HepG2 (cell line): Measurements from ENCODE around the gene RNPS1. TPM values are rescaled to one million over a fixed set of nuclear protein-coding genes. Genes with fewer than 3 reads are reported as not detected.

ENCODE experiments used
- ATAC-seq: fragments of 200-7000 bp; cut with Tn5 transposase; 3 replicates; pipeline ENCODE4 v1.9.1; 2020; ENCODE audit warnings: mild to moderate bottlenecking, moderate library complexity
- Bru-seq: library from RNA; stranded (reverse); fragments of 400-500 nt; gene quantifications from one replicate; lab custom pipeline; 2021; lab: Mats Ljungman, UMichigan
- BruChase-seq, 2 experiments: library from RNA; stranded (reverse); fragments of 400-500 nt; gene quantifications; one replicate each; lab custom pipeline; 2021; lab: Mats Ljungman, UMichigan
- BruUV-seq: library from RNA; stranded (reverse); fragments of 400-500 nt; replicated peaks from 2 replicates; lab custom pipeline; 2021; lab: Mats Ljungman, UMichigan
- CTCF ChIA-PET: fragments of 300-600 bp; formaldehyde crosslinking; extraction: SDS; loops from one replicate; lab custom pipeline; 2021; ENCODE audit warnings: low total read pairs, inconsistent platforms, low intra/inter-chr PET ratio; lab: Yijun Ruan, JAX
- POLR2A ChIA-PET: fragments of 350-600 bp; sonication (Branson Sonifier 250); formaldehyde crosslinking; loops from one replicate; lab custom pipeline; 2020; ENCODE audit warnings: antibody characterized with exemption, inconsistent platforms; lab: Yijun Ruan, JAX
- DNase-seq: peaks from one replicate; pipeline ENCODE4 v3.0.0-alpha.2; 2015; ENCODE audit warnings: low spot score
- FAIRE-seq: peaks from 3 replicates; lab custom pipeline; 2011; peaks lifted over from hg19 to GRCh38; lab: Jason Lieb, UNC
- H2AFZ ChIP-seq: one replicate; pipeline ENCODE4 v1.6.1; 2011; ENCODE audit warnings: low read length, inconsistent platforms
- H3K27ac ChIP-seq: fragments of 300-600 bp; 3 replicates; pipeline ENCODE4 v1.8.0; 2011; ENCODE audit warnings: mixed run types, mild to moderate bottlenecking, mixed read lengths, low read length, inconsistent platforms; ENCODE audit not compliant: insufficient read depth; ENCODE audit errors: extremely low read length
- H3K27me3 ChIP-seq, 2 experiments: fragments of 200-600 bp in 1 of 2; 2 replicates in 1 of 2; 3 replicates in 1 of 2; pipeline versions ENCODE4 v1.6.0 to v1.8.0; 2011; ENCODE audit warnings: low read length in 2 of 2, mild to moderate bottlenecking in 2 of 2, moderate library complexity in 2 of 2, inconsistent platforms in 1 of 2; ENCODE audit not compliant: insufficient read depth in 2 of 2, control insufficient read depth in 1 of 2
- H3K36me3 ChIP-seq, 2 experiments: fragments of 200-600 bp in 1 of 2; replicated peaks in 1 of 2; 2 replicates in 1 of 2; 3 replicates in 1 of 2; pipeline versions ENCODE4 v1.5.1 to v1.8.0; 2011; ENCODE audit warnings: low read length in 2 of 2, inconsistent platforms in 1 of 2; ENCODE audit not compliant: insufficient read depth in 2 of 2, control insufficient read depth in 1 of 2
- H3K4me1 ChIP-seq: 2 replicates; pipeline ENCODE4 v1.5.1; 2012; ENCODE audit warnings: low read length, inconsistent platforms; ENCODE audit not compliant: insufficient read depth
- H3K4me2 ChIP-seq: 2 replicates; pipeline ENCODE4 v1.6.0; 2011; ENCODE audit warnings: low read depth, low read length, inconsistent platforms
- H3K4me3 ChIP-seq, 3 experiments: fragments of 200-600 bp in 1 of 3; sonication (generic), shearing (Covaris generic) in 1 of 3; replicated peaks in 1 of 3; 2 replicates each; pipeline ENCODE4 v1.5.1; 2011 to 2016; ENCODE audit warnings: low read length in 3 of 3, inconsistent platforms in 2 of 3, low read depth in 2 of 3, mild to moderate bottlenecking in 2 of 3, control low read depth in 1 of 3, mixed read lengths in 1 of 3; ENCODE audit not compliant: insufficient read depth in 1 of 3
- H3K79me2 ChIP-seq: one replicate; pipeline ENCODE4 v1.6.1; 2011; ENCODE audit warnings: low read length, inconsistent platforms; ENCODE audit not compliant: insufficient read depth
- H3K9ac ChIP-seq: 2 replicates; pipeline ENCODE4 v1.6.0; 2011; ENCODE audit warnings: mild to moderate bottlenecking, low read depth, low read length, inconsistent platforms; ENCODE audit not compliant: insufficient read depth
- H3K9me3 ChIP-seq: 2 replicates; pipeline ENCODE4 v1.5.1; 2012; ENCODE audit warnings: mild to moderate bottlenecking, low read length
- H4K20me1 ChIP-seq: 2 replicates; pipeline ENCODE4 v1.6.0; 2011; ENCODE audit warnings: inconsistent platforms, mild to moderate bottlenecking, low read length, moderate library complexity; ENCODE audit not compliant: insufficient read depth
- BRD4 ChIP-seq: sonication (generic); formaldehyde crosslinking; IDR thresholded peaks from 2 replicates; pipeline ENCODE4 v1.4.0; 2020; ENCODE audit warnings: missing genetic modification reagents
- CEBPB ChIP-seq: IDR thresholded peaks from 2 replicates; pipeline ENCODE4 v1.6.1; 2011; ENCODE audit warnings: low read depth, low read length, improper control_type of control experiment, borderline replicate concordance
- GTF3A ChIP-seq: sonication (generic); formaldehyde crosslinking; conservative IDR thresholded peaks from 2 replicates; pipeline ENCODE4 v1.4.0; 2020; ENCODE audit warnings: mild to moderate bottlenecking, missing genetic modification reagents
- HNRNPUL1 ChIP-seq: fragments of 200-400 bp; formaldehyde crosslinking; IDR thresholded peaks from 2 replicates; pipeline ENCODE4 v1.6.1; 2017; ENCODE audit warnings: low read depth, mild to moderate bottlenecking, low read length, moderate library complexity
- JDP2 ChIP-seq: sonication (generic); formaldehyde crosslinking; IDR thresholded peaks from 2 replicates; pipeline ENCODE4 v1.8.1; 2022; ENCODE audit warnings: missing genetic modification reagents, borderline replicate concordance
- NCOA2 ChIP-seq: sonication (generic); formaldehyde crosslinking; IDR thresholded peaks from 2 replicates; pipeline ENCODE4 v1.8.0; 2022; ENCODE audit warnings: inconsistent platforms
- NR2F6 ChIP-seq, 2 experiments: IDR thresholded peaks; 2 replicates each; pipeline ENCODE4 v1.6.1; 2016; ENCODE audit warnings: antibody characterized with exemption in 1 of 2, mild to moderate bottlenecking in 1 of 2
- RFX3 ChIP-seq: IDR thresholded peaks from 2 replicates; pipeline ENCODE4 v1.6.1; 2016; ENCODE audit warnings: missing biosample characterization, missing genetic modification reagents
- TAF15 ChIP-seq: fragments of 200-400 bp; formaldehyde crosslinking; IDR thresholded peaks from one replicate; pipeline ENCODE4 v1.6.1; 2018; ENCODE audit warnings: mild to moderate bottlenecking, low read depth, low read length; ENCODE audit not compliant: poor library complexity, severe bottlenecking
- ZNF749 ChIP-seq: sonication (generic); formaldehyde crosslinking; IDR thresholded peaks from 2 replicates; pipeline ENCODE4 v1.8.0; 2022; ENCODE audit warnings: mild to moderate bottlenecking, missing genetic modification reagents, moderate library complexity, borderline replicate concordance
- ZNF883 ChIP-seq: sonication (generic); formaldehyde crosslinking; IDR thresholded peaks from 2 replicates; pipeline ENCODE4 v1.5.1; 2020; ENCODE audit warnings: mild to moderate bottlenecking, missing genetic modification reagents; ENCODE audit errors: not compliant biosample characterization
- WGBS: methylation state at CpG from one replicate; pipeline ENCODE4 v1.1.6; 2017; ENCODE audit warnings: low lambda C conversion rate; 5-methylcytosine and 5-hydroxymethylcytosine counted together
- in situ Hi-C: cut with HindIII; loops from 2 replicates; pipeline ENCODE4 v1.10.0; 2017; ENCODE audit warnings: low pct_unique_long_range_greater_than_20kb; ENCODE audit not compliant: extremely low pct_ligation_motif_present
- intact Hi-C: fragments of 100-400 bp; cut with micrococcal nuclease; formaldehyde crosslinking; loops from one replicate; pipeline ENCODE4 v1.10.0; 2022; ENCODE audit not compliant: unreplicated experiment
- long read RNA-seq, 2 experiments: library from RNA in 1 of 2; library from polyadenylated mRNA in 1 of 2; stranded (forward) in 1 of 2; unstranded in 1 of 2; transcript quantifications; one replicate each; pipeline ENCODE4 v2.0.0, GENCODE V29; 2019 to 2022
- polyA minus RNA-seq, 3 experiments: library from RNA; depleted of rRNA, polyadenylated mRNA; stranded (reverse); fragments of >200 nt; gene quantifications; 2 replicates each; pipeline ENCODE4 v1.2.3, GENCODE V29; 2011; ENCODE audit warnings: low replicate concordance in 1 of 3
- polyA plus RNA-seq, 8 experiments: library from polyadenylated mRNA; depleted of rRNA in 3 of 8; stranded (reverse) in 7 of 8; unstranded in 1 of 8; fragments of >200 nt; fragmentation: Illumina TruSeq in 4 of 8; extraction: Trizol in 4 of 8; gene quantifications; 2 replicates each; pipeline versions ENCODE4 v1.2.1 to v1.2.3, GENCODE V29; 2011 to 2016; ENCODE audit warnings: low read depth in 4 of 8, missing spikeins in 1 of 8, mixed read lengths in 1 of 8; ENCODE audit not compliant: insufficient read depth in 1 of 8
- total RNA-seq, 5 experiments: library from RNA; depleted of rRNA; stranded (reverse); fragments of >200 nt; fragmentation: Illumina TruSeq; extraction: Trizol; gene quantifications; 2 replicates each; pipeline ENCODE4 v1.2.3, GENCODE V29; 2016; ENCODE audit warnings: low read depth in 1 of 5
- TF ChIP-seq, protein P1 (sequence below): conservative IDR thresholded peaks from 2 replicates; pipeline ENCODE4 v1.6.1; 2018; ENCODE audit warnings: missing genetic modification reagents
- TF ChIP-seq, protein P2 (sequence below): sonication (generic); formaldehyde crosslinking; IDR thresholded peaks from 2 replicates; pipeline ENCODE4 v1.4.0; 2020; ENCODE audit warnings: mild to moderate bottlenecking, missing genetic modification reagents

Gene RNPS1, protein sequence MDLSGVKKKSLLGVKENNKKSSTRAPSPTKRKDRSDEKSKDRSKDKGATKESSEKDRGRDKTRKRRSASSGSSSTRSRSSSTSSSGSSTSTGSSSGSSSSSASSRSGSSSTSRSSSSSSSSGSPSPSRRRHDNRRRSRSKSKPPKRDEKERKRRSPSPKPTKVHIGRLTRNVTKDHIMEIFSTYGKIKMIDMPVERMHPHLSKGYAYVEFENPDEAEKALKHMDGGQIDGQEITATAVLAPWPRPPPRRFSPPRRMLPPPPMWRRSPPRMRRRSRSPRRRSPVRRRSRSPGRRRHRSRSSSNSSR
- total RNA-seq (2016; rRNA removed; fragmentation: Illumina TruSeq; extraction: Trizol) = 126 and 127 TPM in 2 replicates
- total RNA-seq (2016; cell fraction: cytosol; rRNA removed; fragmentation: Illumina TruSeq; extraction: Trizol; ENCODE audit: low read depth) = 107 and 119 TPM in 2 replicates
- 112 and 126 TPM in 2 replicates for total RNA-seq (2016; cell fraction: insoluble cytoplasmic fraction; rRNA removed; fragmentation: Illumina TruSeq; extraction: Trizol)
- total RNA-seq (2016; cell fraction: membrane; rRNA removed; fragmentation: Illumina TruSeq; extraction: Trizol) = 166 and 205 TPM in 2 replicates
- 68.5 and 74.4 TPM in 2 replicates for total RNA-seq (2016; cell fraction: nucleus; rRNA removed; fragmentation: Illumina TruSeq; extraction: Trizol)
- polyA plus RNA-seq (2011; rRNA removed) = 124 and 133 TPM in 2 replicates
- 158 and 199 TPM in 2 replicates for polyA plus RNA-seq (2011; cell fraction: cytosol; rRNA removed)
- 131 and 132 TPM in 2 replicates for polyA plus RNA-seq (2011; cell fraction: nucleus; rRNA removed)
- polyA plus RNA-seq (2012) = 112 and 128 TPM in 2 replicates
- 93.4 and 128 TPM in 2 replicates for polyA plus RNA-seq (2016; cell fraction: cytosol; fragmentation: Illumina TruSeq; extraction: Trizol; ENCODE audit: low read depth)
- 156 and 204 TPM in 2 replicates for polyA plus RNA-seq (2016; cell fraction: insoluble cytoplasmic fraction; fragmentation: Illumina TruSeq; extraction: Trizol; ENCODE audit: low read depth)
- polyA plus RNA-seq (2016; cell fraction: membrane; fragmentation: Illumina TruSeq; extraction: Trizol; ENCODE audit: low read depth) = 175 and 195 TPM in 2 replicates
- 161 and 166 TPM in 2 replicates for polyA plus RNA-seq (2016; cell fraction: nucleus; fragmentation: Illumina TruSeq; extraction: Trizol; ENCODE audit: insufficient read depth, low read depth)
- polyA minus RNA-seq (2011; rRNA and poly(A)+ RNA removed; ENCODE audit: low replicate concordance) = 166 and 194 TPM in 2 replicates
- polyA minus RNA-seq (2011; cell fraction: cytosol; rRNA and poly(A)+ RNA removed) = 58.7 and 73.6 TPM in 2 replicates
- 82.8 and 98.0 TPM in 2 replicates for polyA minus RNA-seq (2011; cell fraction: nucleus; rRNA and poly(A)+ RNA removed)
- percentile 93 among the genes with signal in this experiment for Bru-seq, nascent RNA
- BruChase-seq, experiment 1, labeled RNA remaining after a 6-hour chase = percentile 97 among the genes with signal in this experiment
- percentile 94 among the genes with signal in this experiment for BruChase-seq, experiment 2, labeled RNA remaining after a 2-hour chase
- long read RNA-seq, experiment 1, transcript RNPS1-220 (7 exons, 2,037 nt) = minor isoform, 79 of 252 reads
- long read RNA-seq, experiment 1, transcript RNPS1-202 (8 exons, 2,241 nt) = major isoform, 105 of 252 reads
- long read RNA-seq, experiment 1, transcript RNPS1-203 (8 exons, 2,069 nt) = minor isoform, 13 of 252 reads
- long read RNA-seq, experiment 1, transcript RNPS1-219 (6 exons, 1,685 nt) = minor isoform, 13 of 252 reads
- long read RNA-seq, experiment 1, partial matches to known transcripts = 7 of 252 reads
- long read RNA-seq, experiment 1, other reads (novel, unspliced or antisense) = 21 of 252 reads
- long read RNA-seq, experiment 2, transcript RNPS1-220 (7 exons, 2,037 nt) = minor isoform, 56 of 192 reads
- long read RNA-seq, experiment 2, transcript RNPS1-217 (7 exons, 1,514 nt) = minor isoform, 15 of 192 reads
- long read RNA-seq, experiment 2, transcript RNPS1-202 (8 exons, 2,241 nt) = major isoform, 63 of 192 reads
- long read RNA-seq, experiment 2, transcript RNPS1-219 (6 exons, 1,685 nt) = minor isoform, 9 of 192 reads
- long read RNA-seq, experiment 2, partial matches to known transcripts = 17 of 192 reads
- long read RNA-seq, experiment 2, other reads (novel, unspliced or antisense) = 23 of 192 reads

DNA sequence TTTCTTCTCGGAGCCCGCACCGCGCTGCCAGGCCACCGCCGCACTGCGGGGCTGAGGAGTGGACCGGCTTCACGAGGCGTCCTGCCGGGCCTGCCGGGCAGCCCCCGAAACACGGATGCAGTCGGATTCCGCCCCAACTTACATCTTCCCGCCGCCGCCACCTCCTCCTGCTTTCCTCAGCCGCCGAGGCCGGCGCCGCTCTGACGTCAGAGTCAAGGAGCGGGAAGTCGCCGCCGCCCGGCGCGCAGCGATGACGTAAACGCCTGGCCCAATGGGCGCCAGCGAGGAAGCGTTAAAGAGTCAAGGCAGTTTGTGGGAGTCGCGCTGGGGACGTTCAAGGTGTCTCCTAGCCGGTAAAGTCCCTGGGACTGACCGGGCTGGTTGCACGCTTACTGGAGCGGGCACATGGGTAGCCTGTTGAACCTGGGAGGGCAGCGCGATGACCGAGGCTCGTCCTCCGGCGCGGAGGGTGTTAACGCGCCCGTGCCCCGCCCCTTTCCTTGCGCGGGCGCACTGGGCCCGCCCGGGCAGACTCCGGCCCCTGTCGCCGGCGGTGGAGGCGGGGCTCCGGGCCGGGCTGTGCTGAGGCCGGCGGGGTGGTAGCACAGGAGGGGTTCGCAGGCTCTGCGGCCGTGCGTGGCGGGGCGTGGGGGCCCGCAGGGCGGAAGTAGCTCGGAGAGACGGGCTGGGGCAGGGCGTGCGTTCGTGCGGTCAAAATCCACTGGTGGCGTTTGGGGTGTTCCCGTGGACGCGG is at the start of gene RNPS1:
Gene RNPS1, minus strand, starts transcription at position 214 of the 754 bp plus-strand sequence. CDS start 3,483 bp downstream, outside the sequence.
- peaks cover 3 to 19% of the 10 kb centered on the region in 2 experiments; a peak in 4 of 5 replicates for H3K36me3 ChIP-seq
- H3K79me2 ChIP-seq = peaks cover 52% of the 10 kb centered on the region
- H3K27ac ChIP-seq = peak within 1 kb of the TSS; percentile 98
- H3K9me3 ChIP-seq = no peaks in the 10 kb centered on the region
- BruUV-seq = TSS peak; percentile 59
- peak within 1 kb of the TSS; percentile 74 to 95 (median 93) for H3K4me3 ChIP-seq
- DNase-seq (peak; percentile 88), FAIRE-seq (no peak), ATAC-seq (peak; percentile 91)
- intact Hi-C loops = loop anchor here (1.0 kb wide), 1 partner anchor 71 kb away; no protein-coding TSS in a partner anchor
- in situ Hi-C loops = no loop called here
- no peaks in the 10 kb centered on the region for H3K27me3 ChIP-seq
- 10% methylated on average over 2 of the region's 88 CpGs for WGBS
- H3K4me2 ChIP-seq = peak within 1 kb of the TSS; percentile 97
- ChIA-PET POLR2A (interaction anchor here (0.8 to 2.8 kb wide), 5 partner anchors 16 to 113 kb away, joined by 3 to 33 read pairs (median 4); partner anchors contain the start of genes ECI1 and TRAF7), CTCF (no interaction called here)
- H2AFZ ChIP-seq = no peak within 1 kb of the TSS
- peaks cover 41% of the 10 kb centered on the region for H4K20me1 ChIP-seq
- peaks cover 35% of the 10 kb centered on the region for H3K4me1 ChIP-seq
- peak within 1 kb of the TSS; percentile 92 for H3K9ac ChIP-seq
- TF ChIP-seq ZNF749 = peak; percentile 44; the same call in 1 of the 2 replicates
- peak; percentile 9 for TF ChIP-seq BRD4
- TF ChIP-seq GTF3A (CRISPR knock-in tag) = peak; percentile 77
- TF ChIP-seq HNRNPUL1 = 0 out of 2 replicates have a peak, but pooled peaks have one; percentile 18
- no peak for TF ChIP-seq RFX3 (CRISPR knock-in tag)
- TF ChIP-seq TAF15 = no peak
- TF ChIP-seq ZNF883 (CRISPR knock-in tag) = peak; percentile 74
- no peak for TF ChIP-seq NCOA2 (CRISPR knock-in tag)
- TF ChIP-seq, protein P1, sequence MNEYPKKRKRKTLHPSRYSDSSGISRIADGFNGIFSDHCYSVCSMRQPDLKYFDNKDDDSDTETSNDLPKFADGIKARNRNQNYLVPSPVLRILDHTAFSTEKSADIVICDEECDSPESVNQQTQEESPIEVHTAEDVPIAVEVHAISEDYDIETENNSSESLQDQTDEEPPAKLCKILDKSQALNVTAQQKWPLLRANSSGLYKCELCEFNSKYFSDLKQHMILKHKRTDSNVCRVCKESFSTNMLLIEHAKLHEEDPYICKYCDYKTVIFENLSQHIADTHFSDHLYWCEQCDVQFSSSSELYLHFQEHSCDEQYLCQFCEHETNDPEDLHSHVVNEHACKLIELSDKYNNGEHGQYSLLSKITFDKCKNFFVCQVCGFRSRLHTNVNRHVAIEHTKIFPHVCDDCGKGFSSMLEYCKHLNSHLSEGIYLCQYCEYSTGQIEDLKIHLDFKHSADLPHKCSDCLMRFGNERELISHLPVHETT (CRISPR knock-in tag) = peak; percentile 94; the same call in 1 of the 2 replicates
- TF ChIP-seq, protein P2, sequence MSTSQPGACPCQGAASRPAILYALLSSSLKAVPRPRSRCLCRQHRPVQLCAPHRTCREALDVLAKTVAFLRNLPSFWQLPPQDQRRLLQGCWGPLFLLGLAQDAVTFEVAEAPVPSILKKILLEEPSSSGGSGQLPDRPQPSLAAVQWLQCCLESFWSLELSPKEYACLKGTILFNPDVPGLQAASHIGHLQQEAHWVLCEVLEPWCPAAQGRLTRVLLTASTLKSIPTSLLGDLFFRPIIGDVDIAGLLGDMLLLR (CRISPR knock-in tag) = peak; percentile 95
- no peak for TF ChIP-seq JDP2 (CRISPR knock-in tag)
- TF ChIP-seq NR2F6 (IDR thresholded peaks at IDR 0.05) = no peak
- TF ChIP-seq NR2F6 (CRISPR knock-in tag; IDR thresholded peaks at IDR 0.05) = peak; percentile 47; the same call in 1 of the 2 replicates
- no peak for TF ChIP-seq CEBPB
